GM19035 (cell line): Measurements from ENCODE around the gene MIA3.

ENCODE experiments used
- ATAC-seq: cut with Tn5 transposase; IDR thresholded peaks from one replicate; pipeline ENCODE4 v1.9.1; 2021; ENCODE audit not compliant: unreplicated experiment

MIA3 gene

DNA sequence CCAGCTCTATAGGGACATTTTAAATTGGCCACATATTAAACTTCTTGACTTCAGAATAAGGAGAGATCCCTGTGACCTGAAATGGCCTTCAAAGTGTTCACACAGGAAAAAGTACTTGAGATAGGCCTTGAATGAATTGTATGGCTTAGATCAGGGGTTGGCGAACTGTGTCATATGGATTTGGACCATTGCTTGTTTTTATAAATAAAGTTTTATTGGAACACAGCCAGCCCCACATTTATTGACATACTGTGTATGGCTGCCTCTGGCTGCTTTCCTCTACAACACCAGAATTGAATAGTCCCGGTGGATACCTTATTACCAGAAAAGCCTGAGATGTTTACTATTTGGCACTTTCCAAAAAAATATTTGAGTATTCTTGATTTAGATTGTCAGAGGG, 98.5 kb downstream of the MIA3 start:
- no peak for ATAC-seq
